ENCODE results near the gene ABCC3.

ABCC3 gene

DNA sequence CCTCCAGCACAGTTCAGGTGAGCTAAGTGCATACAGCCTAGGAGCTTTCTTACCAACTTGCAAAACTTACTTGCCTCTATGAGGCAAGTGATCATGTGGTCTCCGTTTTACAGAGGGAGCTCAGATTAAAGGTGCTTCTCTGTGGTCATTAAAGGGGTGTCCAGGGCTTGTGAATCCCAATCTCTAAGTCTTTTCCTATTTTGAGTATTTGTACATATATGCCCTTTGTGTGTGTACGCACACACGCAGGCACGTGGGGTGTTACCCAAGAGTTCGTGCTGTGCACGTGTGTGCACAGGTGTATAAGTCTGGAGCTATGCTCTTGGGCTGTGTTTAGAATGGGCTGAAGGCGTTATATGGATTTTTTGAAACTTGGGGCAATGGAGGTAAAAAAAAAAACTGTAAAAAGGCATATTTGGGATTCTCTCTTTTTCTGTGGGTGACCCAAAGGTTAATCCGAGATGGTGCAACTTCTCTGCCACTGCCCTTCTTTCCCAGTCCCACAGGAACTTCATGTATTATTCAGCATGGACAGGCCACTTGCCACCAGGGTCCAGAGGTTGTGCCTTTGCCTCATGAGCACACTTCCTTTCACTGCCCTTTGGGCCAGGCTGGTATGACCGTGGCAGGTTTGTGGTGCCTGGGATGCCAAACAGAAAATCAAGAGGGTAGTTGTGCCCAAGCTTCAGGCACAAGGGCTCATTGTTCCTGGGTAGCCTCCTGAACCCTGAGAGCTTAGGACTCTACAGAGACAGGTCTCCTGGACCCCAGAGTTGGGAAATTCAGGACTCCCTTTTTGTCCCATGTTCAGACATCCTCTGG, 1.5 kb downstream of the ABCC3 start:
- DNase-seq (ENCODE audit: extremely low spot score), result no peak
- TF ChIP-seq, protein P1, sequence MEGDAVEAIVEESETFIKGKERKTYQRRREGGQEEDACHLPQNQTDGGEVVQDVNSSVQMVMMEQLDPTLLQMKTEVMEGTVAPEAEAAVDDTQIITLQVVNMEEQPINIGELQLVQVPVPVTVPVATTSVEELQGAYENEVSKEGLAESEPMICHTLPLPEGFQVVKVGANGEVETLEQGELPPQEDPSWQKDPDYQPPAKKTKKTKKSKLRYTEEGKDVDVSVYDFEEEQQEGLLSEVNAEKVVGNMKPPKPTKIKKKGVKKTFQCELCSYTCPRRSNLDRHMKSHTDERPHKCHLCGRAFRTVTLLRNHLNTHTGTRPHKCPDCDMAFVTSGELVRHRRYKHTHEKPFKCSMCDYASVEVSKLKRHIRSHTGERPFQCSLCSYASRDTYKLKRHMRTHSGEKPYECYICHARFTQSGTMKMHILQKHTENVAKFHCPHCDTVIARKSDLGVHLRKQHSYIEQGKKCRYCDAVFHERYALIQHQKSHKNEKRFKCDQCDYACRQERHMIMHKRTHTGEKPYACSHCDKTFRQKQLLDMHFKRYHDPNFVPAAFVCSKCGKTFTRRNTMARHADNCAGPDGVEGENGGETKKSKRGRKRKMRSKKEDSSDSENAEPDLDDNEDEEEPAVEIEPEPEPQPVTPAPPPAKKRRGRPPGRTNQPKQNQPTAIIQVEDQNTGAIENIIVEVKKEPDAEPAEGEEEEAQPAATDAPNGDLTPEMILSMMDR (IDR thresholded peaks at IDR 0.05; ENCODE audit: control extremely low read depth, extremely low read depth, low read depth, missing control alignments), result no peak
- CTCF ChIA-PET, result interaction anchor here (5.1 kb wide), 1 partner anchor 10 kb away, joined by 29 read pairs; no protein-coding TSS in a partner anchor
- POLR2A ChIA-PET, result no interaction called here

DNA sequence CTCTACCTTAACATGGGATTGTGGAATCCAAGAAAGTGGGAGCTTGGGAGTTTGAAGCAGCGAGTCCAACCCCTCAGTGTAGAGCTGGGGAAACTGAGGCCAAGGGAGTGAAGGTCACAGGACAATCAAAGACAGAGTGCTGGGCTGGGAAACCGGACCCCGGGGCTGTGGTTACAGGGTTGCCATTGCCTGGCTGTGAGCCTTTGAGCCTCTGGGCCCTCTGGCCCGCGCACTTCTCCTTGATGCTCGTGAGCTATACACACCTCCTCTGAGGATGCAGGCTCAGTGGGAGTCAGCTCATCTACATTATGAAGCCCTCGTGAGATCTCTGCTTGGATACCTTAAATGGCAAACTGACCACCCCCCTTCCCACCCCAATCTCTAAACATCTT, 2.1 kb downstream of the ABCC3 start:
- ChIA-PET POLR2A (no interaction called here), CTCF (interaction anchor here (1.2 to 5.1 kb wide), 3 partner anchors 9 to 16 kb away, joined by 3 to 29 read pairs (median 4); no protein-coding TSS in a partner anchor)
- no peak for DNase-seq (ENCODE audit: extremely low spot score)
- TF ChIP-seq, protein P1 (IDR thresholded peaks at IDR 0.05; ENCODE audit: control extremely low read depth, extremely low read depth, low read depth, missing control alignments), result no peak

DNA sequence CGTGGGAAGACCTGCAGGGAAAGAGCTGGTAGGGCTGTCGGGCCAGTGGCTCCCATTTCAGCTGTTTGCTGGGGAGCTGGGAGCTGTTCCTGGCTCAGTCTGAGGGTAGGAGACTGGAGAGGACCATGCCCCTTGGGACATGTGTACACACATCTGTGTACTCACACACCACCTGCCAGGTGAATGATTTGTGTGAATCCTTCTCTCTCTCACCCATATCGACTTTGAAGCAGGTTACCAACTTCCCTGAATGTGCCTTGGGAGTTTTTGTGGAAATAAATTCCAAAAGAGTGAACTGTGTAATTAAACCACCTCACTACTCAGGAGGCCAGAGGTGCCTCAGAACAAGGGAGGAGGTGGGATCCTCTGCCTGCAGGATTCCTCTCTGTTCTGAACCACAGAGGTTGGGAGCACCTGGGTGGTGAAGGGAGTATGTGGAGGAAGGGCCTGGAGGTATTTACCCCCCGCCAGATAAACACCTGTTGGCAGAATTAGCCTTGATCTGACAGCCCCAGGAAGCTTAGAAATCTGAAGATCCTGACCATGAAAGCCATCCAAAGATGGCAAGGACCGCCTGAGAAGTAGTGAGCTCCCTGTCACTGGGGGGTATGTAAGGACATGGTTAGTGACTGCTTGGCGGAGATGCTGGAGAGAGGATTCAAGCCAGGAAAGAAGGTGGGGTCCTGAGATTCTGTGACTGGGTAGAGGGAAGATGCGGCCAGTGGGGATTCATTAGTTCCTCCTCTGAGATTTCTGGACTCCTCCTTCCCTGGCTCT, 3.3 kb downstream of the ABCC3 start:
- POLR2A ChIA-PET, result no interaction called here
- CTCF ChIA-PET, result interaction anchor here (0.7 to 5.1 kb wide), 7 partner anchors 8 to 155 kb away, joined by 3 to 29 read pairs (median 4); no protein-coding TSS in a partner anchor

DNA sequence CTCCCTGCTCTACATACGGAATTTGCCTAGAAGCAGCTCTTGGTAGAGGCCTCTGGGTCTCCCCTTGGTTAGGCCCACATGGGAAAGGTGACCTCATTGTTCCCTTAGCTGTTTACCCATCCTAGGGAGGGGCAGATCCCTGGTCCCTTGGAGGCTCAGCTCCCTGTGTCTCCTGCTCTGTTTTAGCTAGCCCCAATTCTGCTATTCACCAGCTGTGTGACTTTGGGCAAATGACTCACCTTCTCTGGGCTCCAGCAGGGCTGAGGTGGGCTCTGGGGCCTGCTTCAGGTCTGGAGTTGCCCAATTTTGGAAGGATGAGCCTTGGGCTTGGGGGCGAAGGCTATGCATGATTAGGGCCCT, 3.9 kb downstream of the ABCC3 start:
- CTCF ChIA-PET, result interaction anchor here (0.7 to 5.1 kb wide), 5 partner anchors 8 to 156 kb away, joined by 3 to 29 read pairs (median 4); no protein-coding TSS in a partner anchor
- TF ChIP-seq, protein P1 (IDR thresholded peaks at IDR 0.05; ENCODE audit: control extremely low read depth, extremely low read depth, low read depth, missing control alignments), result no peak
- DNase-seq (ENCODE audit: extremely low spot score), result no peak
- POLR2A ChIA-PET, result no interaction called here

More for the DNA sequence above, 3.3 kb downstream of the ABCC3 start:
- TF ChIP-seq, protein P1 (IDR thresholded peaks at IDR 0.05; ENCODE audit: control extremely low read depth, extremely low read depth, low read depth, missing control alignments), result no peak
- no peak for DNase-seq (ENCODE audit: extremely low spot score)

DNA sequence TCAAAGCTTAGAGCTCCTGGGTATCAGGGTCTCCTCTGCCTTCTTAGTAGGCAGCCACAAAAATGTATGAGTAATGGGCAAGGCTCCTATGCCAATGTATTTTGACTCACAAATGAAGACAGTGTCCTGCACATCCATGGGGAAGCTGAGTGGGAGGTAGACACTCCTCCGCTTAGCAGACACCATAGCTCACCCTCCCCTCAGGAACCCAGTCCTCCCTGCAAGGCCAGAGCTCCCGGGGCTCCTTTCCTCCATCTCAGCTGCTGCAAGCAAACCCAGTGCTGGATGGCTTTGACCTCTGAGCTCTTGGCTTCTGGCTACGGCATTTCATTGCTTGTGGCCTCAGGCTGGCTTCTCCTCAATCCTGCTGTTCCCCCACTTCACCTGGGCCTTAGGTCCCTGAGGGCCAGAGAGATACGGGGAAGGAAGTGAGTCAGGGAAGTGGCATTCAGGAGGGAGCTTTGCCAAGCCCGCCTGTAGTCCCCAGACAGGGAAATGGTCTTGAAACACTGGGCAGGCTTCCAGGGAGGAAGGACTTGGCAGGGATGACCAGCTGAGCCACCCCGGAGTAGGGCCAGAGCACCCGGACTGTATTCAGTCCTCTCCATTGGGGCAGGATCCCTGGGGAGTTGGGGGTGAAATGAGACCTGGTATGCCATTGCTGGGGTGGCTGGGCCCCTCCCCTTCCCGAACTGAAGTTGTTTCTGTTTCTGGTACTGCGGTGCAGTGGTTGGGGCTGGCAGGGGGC, 4.5 kb downstream of the ABCC3 start:
- POLR2A ChIA-PET, result no interaction called here
- TF ChIP-seq, protein P1 (IDR thresholded peaks at IDR 0.05; ENCODE audit: control extremely low read depth, extremely low read depth, low read depth, missing control alignments), result no peak
- no peak for DNase-seq (ENCODE audit: extremely low spot score)
- CTCF ChIA-PET, result interaction anchor here (0.7 to 5.1 kb wide), 4 partner anchors 9 to 156 kb away, joined by 3 to 29 read pairs (median 8); no protein-coding TSS in a partner anchor

Data from GM10248 (cell line).